SK-N-SH (cell line): ENCODE measurements around the gene ESPNL.

ENCODE experiments used
- CTCF ChIP-seq: fragments of 200-600 bp; sonication (generic); IDR thresholded peaks from 2 replicates; pipeline ENCODE4 v1.6.1; 2017; ENCODE audit warnings: antibody characterized with exemption, mild to moderate bottlenecking, moderate library complexity
- EZH2phosphoT487 ChIP-seq: fragments of 200-600 bp; sonication (generic); IDR thresholded peaks from 2 replicates; pipeline ENCODE4 v1.6.1; 2017; ENCODE audit warnings: low read depth, mixed run types, mild to moderate bottlenecking, antibody characterized with exemption, moderate library complexity, borderline replicate concordance
- FOSL2 ChIP-seq: IDR thresholded peaks from 2 replicates; pipeline ENCODE4 v1.4.0; 2012; ENCODE audit warnings: low read depth, mild to moderate bottlenecking, moderate library complexity, borderline replicate concordance
- GABPA ChIP-seq: IDR thresholded peaks from 2 replicates; pipeline ENCODE4 v1.4.0; 2012; ENCODE audit warnings: low read depth, mild to moderate bottlenecking
- MAX ChIP-seq: IDR thresholded peaks from 2 replicates; pipeline ENCODE4 v1.4.0; 2012; ENCODE audit warnings: low read depth
- MXI1 ChIP-seq: IDR thresholded peaks from 2 replicates; pipeline ENCODE4 v1.6.1; 2012; ENCODE audit warnings: mild to moderate bottlenecking, low read depth, low read length, improper control_type of control experiment
- NRF1 ChIP-seq: IDR thresholded peaks from 2 replicates; pipeline ENCODE4 v1.6.1; 2012; ENCODE audit warnings: low read depth, mild to moderate bottlenecking, low read length
- SIN3A ChIP-seq: IDR thresholded peaks from 2 replicates; pipeline ENCODE4 v1.6.1; 2012; ENCODE audit warnings: low read depth, mild to moderate bottlenecking, low read length, moderate library complexity, borderline replicate concordance

- TF ChIP-seq SIN3A (no peak), FOSL2 (no peak), GABPA (no peak), MAX (no peak), CTCF (no peak), NRF1 (no peak), MXI1 (no peak), EZH2phosphoT487 (no peak)
Measured at GRCh38 chr2:238182362-238182761, 82.2 kb downstream of the ESPNL start.
